Lung (tissue), 12 donors: ENCODE results near the gene PRXL2C. TPM values are rescaled to one million over a fixed set of nuclear protein-coding genes. Genes with fewer than 3 reads are reported as not detected.

Experiments used
- ATAC-seq: fragments of 200-7000 bp; cut with Tn5 transposase; one replicate; pipeline ENCODE4 v1.9.1; 2020; ENCODE audit warnings: moderate number of reproducible peaks; ENCODE audit not compliant: insufficient read depth, low FRiP score
- DNase-seq, 3 donors: peaks; one replicate each; pipeline ENCODE4 v3.0.0-alpha.2; 2013 to 2017
- H3K27ac ChIP-seq, 2 donors: one replicate each; pipeline ENCODE4 v1.5.1; 2013; ENCODE audit warnings: mild to moderate bottlenecking in 2 of 2, moderate library complexity in 2 of 2, control low read depth in 1 of 2, inconsistent platforms in 1 of 2, low read depth in 1 of 2, low read length in 1 of 2
- H3K27me3 ChIP-seq, 3 donors: one replicate each; pipeline ENCODE4 v1.5.1; 2013; ENCODE audit warnings: low read length in 2 of 3; ENCODE audit not compliant: control insufficient read depth in 3 of 3, insufficient read depth in 3 of 3
- H3K36me3 ChIP-seq, 4 donors: one replicate each; pipeline ENCODE4 v1.5.1; 2013; ENCODE audit warnings: low read length in 4 of 4, mild to moderate bottlenecking in 1 of 4, moderate library complexity in 1 of 4; ENCODE audit not compliant: control insufficient read depth in 4 of 4, insufficient read depth in 4 of 4
- H3K4me1 ChIP-seq, 5 donors: one replicate each; pipeline ENCODE4 v1.5.1; 2013; ENCODE audit warnings: low read length in 5 of 5, mild to moderate bottlenecking in 2 of 5, moderate library complexity in 1 of 5; ENCODE audit not compliant: control insufficient read depth in 5 of 5, insufficient read depth in 5 of 5
- H3K4me3 ChIP-seq: one replicate; pipeline ENCODE4 v1.5.1; 2013; ENCODE audit warnings: mild to moderate bottlenecking, control low read depth, moderate library complexity
- H3K9ac ChIP-seq, 2 donors: one replicate each; pipeline ENCODE4 v1.5.1; 2013; ENCODE audit warnings: low read length in 2 of 2, control low read depth in 1 of 2; ENCODE audit not compliant: insufficient read depth in 1 of 2
- H3K9me3 ChIP-seq, 4 donors: one replicate each; pipeline ENCODE4 v1.5.1; 2013; ENCODE audit warnings: low read length in 3 of 4, mild to moderate bottlenecking in 1 of 4, moderate library complexity in 1 of 4; ENCODE audit not compliant: control insufficient read depth in 4 of 4, insufficient read depth in 3 of 4
- WGBS, 2 donors: extraction: QIAGEN DNeasy Blood & Tissue Kit; methylation state at CpG; one replicate each; pipeline ENCODE4 v1.1.7; 2013; 5-methylcytosine and 5-hydroxymethylcytosine counted together
- polyA plus RNA-seq, 2 donors: library from polyadenylated mRNA; stranded (reverse); fragments of 200-250 nt; gene quantifications; one replicate each; pipeline ENCODE4 v1.2.1, GENCODE V29; 2013
- total RNA-seq, 2 donors: library from RNA; depleted of rRNA in 1 of 2; stranded (reverse); fragments of >200 nt in 1 of 2; gene quantifications; one replicate each; pipeline ENCODE4 v1.2.1, GENCODE V29; 2014 to 2021
- TF ChIP-seq, protein P1 (sequence below): IDR thresholded peaks from 2 replicates; pipeline ENCODE4 v1.5.1; 2012; ENCODE audit warnings: mild to moderate bottlenecking; ENCODE audit errors: control extremely low read depth, extremely low read depth
- donor health status: control.
- donor health status: control.
- donor health status: Bipolar disorder and iron deficiency.
- donor health status: healthy.
- donor health status: DM: yes; HTN: yes; CAD: no.

Gene PRXL2C
- total and polyA plus RNA-seq, 4 donors = 10.2 to 25.3 (median 13.2) TPM

DNA sequence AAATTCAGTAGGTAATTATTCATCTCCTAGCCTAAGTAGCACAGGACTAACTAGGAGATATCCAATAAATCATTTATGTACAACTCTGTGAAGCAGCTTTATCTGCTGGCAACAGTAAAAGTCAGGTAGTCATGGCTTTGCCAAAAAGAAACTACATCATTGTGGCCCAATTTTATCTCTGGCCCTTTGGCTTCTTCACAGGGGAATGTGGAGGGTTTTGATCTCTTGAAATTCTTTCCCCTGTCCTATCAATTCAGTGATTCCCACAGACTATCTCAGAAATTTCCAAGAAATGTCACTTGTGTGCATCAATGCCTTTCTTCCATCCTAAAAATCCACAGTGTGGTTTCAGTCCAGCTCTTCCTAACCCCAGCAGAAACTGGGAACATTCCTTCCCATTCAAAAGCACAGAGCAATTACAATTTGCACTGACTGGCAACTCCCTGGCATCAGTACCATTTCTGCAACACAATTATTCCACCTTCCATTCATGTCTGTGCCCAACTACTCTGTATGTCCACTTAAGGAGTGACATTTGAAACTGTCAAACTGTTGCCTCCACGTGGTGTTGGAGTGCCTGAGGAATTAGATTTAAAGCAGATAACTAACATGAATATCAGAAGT, 42.0 kb downstream of the PRXL2C start:
- no peaks in the 10 kb centered on the region for H3K9me3 ChIP-seq
- H3K27me3 ChIP-seq = no peaks in the 10 kb centered on the region
- no peak overlapping the region for H3K9ac ChIP-seq
- DNase-seq = no peak
- ATAC-seq = no peak
- peaks cover 0 to 12% (median 6%) of the 10 kb centered on the region in 5 donors for H3K4me1 ChIP-seq
- WGBS, 2 donors = 34 to 60% methylated on average over 1 of the region's 1 CpG
- no peak overlapping the region for H3K4me3 ChIP-seq
- TF ChIP-seq, protein P1, sequence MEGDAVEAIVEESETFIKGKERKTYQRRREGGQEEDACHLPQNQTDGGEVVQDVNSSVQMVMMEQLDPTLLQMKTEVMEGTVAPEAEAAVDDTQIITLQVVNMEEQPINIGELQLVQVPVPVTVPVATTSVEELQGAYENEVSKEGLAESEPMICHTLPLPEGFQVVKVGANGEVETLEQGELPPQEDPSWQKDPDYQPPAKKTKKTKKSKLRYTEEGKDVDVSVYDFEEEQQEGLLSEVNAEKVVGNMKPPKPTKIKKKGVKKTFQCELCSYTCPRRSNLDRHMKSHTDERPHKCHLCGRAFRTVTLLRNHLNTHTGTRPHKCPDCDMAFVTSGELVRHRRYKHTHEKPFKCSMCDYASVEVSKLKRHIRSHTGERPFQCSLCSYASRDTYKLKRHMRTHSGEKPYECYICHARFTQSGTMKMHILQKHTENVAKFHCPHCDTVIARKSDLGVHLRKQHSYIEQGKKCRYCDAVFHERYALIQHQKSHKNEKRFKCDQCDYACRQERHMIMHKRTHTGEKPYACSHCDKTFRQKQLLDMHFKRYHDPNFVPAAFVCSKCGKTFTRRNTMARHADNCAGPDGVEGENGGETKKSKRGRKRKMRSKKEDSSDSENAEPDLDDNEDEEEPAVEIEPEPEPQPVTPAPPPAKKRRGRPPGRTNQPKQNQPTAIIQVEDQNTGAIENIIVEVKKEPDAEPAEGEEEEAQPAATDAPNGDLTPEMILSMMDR = no peak
- H3K36me3 ChIP-seq = no peaks in the 10 kb centered on the region
- H3K27ac ChIP-seq = peak overlapping the region; percentile 31 to 63

DNA sequence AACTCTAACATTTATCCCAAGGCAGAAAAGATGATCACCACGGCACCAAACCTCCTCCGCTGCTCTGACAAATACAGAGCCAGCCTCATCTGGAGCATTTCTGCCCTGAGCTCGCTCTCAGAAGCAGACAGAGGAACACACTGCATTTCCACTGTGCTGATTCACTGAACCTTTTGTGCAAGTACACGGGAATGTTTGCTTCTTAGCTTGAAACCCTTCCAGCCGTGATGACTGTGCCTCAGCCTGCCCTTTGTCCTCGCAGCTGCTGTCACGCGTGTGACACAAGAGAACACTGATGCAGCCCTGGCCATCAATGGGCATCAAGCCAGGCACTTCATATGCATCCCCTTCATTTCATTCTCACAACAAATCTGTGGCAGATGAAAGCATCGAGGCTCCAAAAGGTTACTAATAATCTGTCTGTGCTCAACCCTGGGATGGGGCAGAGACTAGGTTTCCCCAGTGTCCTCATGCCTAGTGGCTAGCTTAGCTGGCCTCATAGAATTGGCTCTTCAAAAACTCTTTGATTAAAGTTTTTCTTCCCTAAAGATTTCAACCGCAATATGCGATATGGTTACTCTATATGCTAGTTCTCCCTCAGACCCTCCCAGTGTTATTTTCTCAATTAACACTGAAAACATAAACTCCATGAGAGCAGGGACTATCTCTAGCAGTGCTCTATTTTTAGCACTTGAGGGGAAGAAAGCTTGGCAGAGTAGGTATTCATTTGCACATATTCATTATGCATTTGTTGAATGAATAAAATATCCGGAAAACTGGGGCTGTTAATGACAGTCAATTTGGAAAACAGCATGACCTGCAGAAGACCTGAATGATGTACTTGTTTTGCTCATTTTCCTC, 42.8 kb downstream of the PRXL2C start:
- WGBS, 2 donors = 54 to 61% methylated on average over 12 of the region's 12 CpGs

DNA sequence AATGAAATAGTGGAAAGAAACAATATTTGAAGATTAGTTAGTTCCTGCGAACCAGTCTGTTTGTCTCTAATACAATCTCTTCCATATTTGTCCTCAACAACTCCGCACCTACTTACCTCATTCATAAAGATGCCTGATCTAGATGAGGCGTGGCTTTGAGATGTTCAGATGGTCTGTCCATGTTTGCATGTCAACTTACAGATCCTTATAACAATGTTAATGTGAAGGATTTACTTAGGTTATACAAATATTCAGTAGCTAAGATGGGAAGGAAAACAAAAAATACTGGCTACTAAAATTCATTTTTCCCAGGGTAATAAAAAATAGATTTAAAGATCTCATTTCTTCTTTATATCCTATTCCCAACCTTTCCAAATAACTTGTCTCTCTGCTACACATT, 43.8 kb downstream of the PRXL2C start:
- Histone ChIP-seq H3K9me3 (no peaks in the 10 kb centered on the region), H3K4me1 (peaks cover 0 to 8% (median 6%) of the 10 kb centered on the region in 5 donors), H3K36me3 (no peaks in the 10 kb centered on the region), H3K9ac (no peak overlapping the region), H3K27me3 (no peaks in the 10 kb centered on the region), H3K27ac (no peak overlapping the region), H3K4me3 (no peak overlapping the region)
- TF ChIP-seq, protein P1 = no peak
- ATAC-seq = no peak
- 93 to 95% methylated on average over 3 of the region's 3 CpGs for WGBS, 2 donors
- DNase-seq = no peak

More for the DNA sequence above, 42.8 kb downstream of the PRXL2C start:
- H3K36me3 ChIP-seq = no peaks in the 10 kb centered on the region
- H3K4me1 ChIP-seq = peaks cover 0 to 8% (median 6%) of the 10 kb centered on the region in 5 donors
- peak overlapping the region in 1 of 2 donors; percentile 63 for H3K27ac ChIP-seq
- peak; percentile 57 for DNase-seq
- no peak overlapping the region for H3K4me3 ChIP-seq
- TF ChIP-seq, protein P1 = no peak
- no peak for ATAC-seq
- H3K9ac ChIP-seq = no peak overlapping the region
- H3K9me3 ChIP-seq = no peaks in the 10 kb centered on the region
- no peaks in the 10 kb centered on the region for H3K27me3 ChIP-seq
